Lung (tissue), 12 donors: ENCODE measurements around the gene ADARB1. TPM values are rescaled to one million over a fixed set of nuclear protein-coding genes. Genes with fewer than 3 reads are reported as not detected.
A peak's percentile ranks its signal among the peaks of the same experiment; 100 is the strongest.

Experiments used
- ATAC-seq: fragments of 200-7000 bp; cut with Tn5 transposase; one replicate; pipeline ENCODE4 v1.9.1; 2020; ENCODE audit warnings: moderate number of reproducible peaks; ENCODE audit not compliant: insufficient read depth, low FRiP score
- DNase-seq, 3 donors: peaks; one replicate each; pipeline ENCODE4 v3.0.0-alpha.2; 2013 to 2017
- H3K27ac ChIP-seq, 2 donors: one replicate each; pipeline ENCODE4 v1.5.1; 2013; ENCODE audit warnings: mild to moderate bottlenecking in 2 of 2, moderate library complexity in 2 of 2, control low read depth in 1 of 2, inconsistent platforms in 1 of 2, low read depth in 1 of 2, low read length in 1 of 2
- H3K27me3 ChIP-seq, 3 donors: one replicate each; pipeline ENCODE4 v1.5.1; 2013; ENCODE audit warnings: low read length in 2 of 3; ENCODE audit not compliant: control insufficient read depth in 3 of 3, insufficient read depth in 3 of 3
- H3K36me3 ChIP-seq, 4 donors: one replicate each; pipeline ENCODE4 v1.5.1; 2013; ENCODE audit warnings: low read length in 4 of 4, mild to moderate bottlenecking in 1 of 4, moderate library complexity in 1 of 4; ENCODE audit not compliant: control insufficient read depth in 4 of 4, insufficient read depth in 4 of 4
- H3K4me1 ChIP-seq, 5 donors: one replicate each; pipeline ENCODE4 v1.5.1; 2013; ENCODE audit warnings: low read length in 5 of 5, mild to moderate bottlenecking in 2 of 5, moderate library complexity in 1 of 5; ENCODE audit not compliant: control insufficient read depth in 5 of 5, insufficient read depth in 5 of 5
- H3K4me3 ChIP-seq: one replicate; pipeline ENCODE4 v1.5.1; 2013; ENCODE audit warnings: mild to moderate bottlenecking, control low read depth, moderate library complexity
- H3K9ac ChIP-seq, 2 donors: one replicate each; pipeline ENCODE4 v1.5.1; 2013; ENCODE audit warnings: low read length in 2 of 2, control low read depth in 1 of 2; ENCODE audit not compliant: insufficient read depth in 1 of 2
- H3K9me3 ChIP-seq, 4 donors: one replicate each; pipeline ENCODE4 v1.5.1; 2013; ENCODE audit warnings: low read length in 3 of 4, mild to moderate bottlenecking in 1 of 4, moderate library complexity in 1 of 4; ENCODE audit not compliant: control insufficient read depth in 4 of 4, insufficient read depth in 3 of 4
- CTCF ChIP-seq: IDR thresholded peaks from 2 replicates; pipeline ENCODE4 v1.5.1; 2012; ENCODE audit warnings: mild to moderate bottlenecking; ENCODE audit errors: control extremely low read depth, extremely low read depth
- WGBS, 2 donors: extraction: QIAGEN DNeasy Blood & Tissue Kit; methylation state at CpG; one replicate each; pipeline ENCODE4 v1.1.7; 2013; 5-methylcytosine and 5-hydroxymethylcytosine counted together
- polyA plus RNA-seq, 2 donors: library from polyadenylated mRNA; stranded (reverse); fragments of 200-250 nt; gene quantifications; one replicate each; pipeline ENCODE4 v1.2.1, GENCODE V29; 2013
- total RNA-seq, 2 donors: library from RNA; depleted of rRNA in 1 of 2; stranded (reverse); fragments of >200 nt in 1 of 2; gene quantifications; one replicate each; pipeline ENCODE4 v1.2.1, GENCODE V29; 2014 to 2021
- donor health status: control.
- donor health status: control.
- donor health status: Bipolar disorder and iron deficiency.
- donor health status: healthy.
- donor health status: DM: yes; HTN: yes; CAD: no.

ADARB1 gene
- total and polyA plus RNA-seq, 4 donors, result 13.4 to 47.7 (median 32.6) TPM

GRCh38 chr21:45073301-45074047 is 906 bp upstream of the ADARB1 start:
- H3K9ac ChIP-seq, result peak overlapping the region in 1 of 2 donors; percentile 60
- H3K27me3 ChIP-seq, result no peaks in the 10 kb centered on the region
- no peak for TF ChIP-seq CTCF
- WGBS, 2 donors, result 21 to 36% methylated on average over 25 to 42 of the region's 42 CpGs
- ATAC-seq (no peak), DNase-seq (peak; percentile 58 to 67 (median 61))
- peak overlapping the region; percentile 5 for H3K4me3 ChIP-seq
- peaks cover 0 to 25% (median 5%) of the 10 kb centered on the region in 5 donors for H3K4me1 ChIP-seq
- no peak overlapping the region for H3K27ac ChIP-seq
- no peaks in the 10 kb centered on the region for H3K36me3 ChIP-seq
- H3K9me3 ChIP-seq, result no peaks in the 10 kb centered on the region

GRCh38 chr21:45074818-45075595 is 627 bp downstream of the ADARB1 start:
- Histone ChIP-seq H3K27me3 (no peaks in the 10 kb centered on the region), H3K4me1 (peaks cover 0 to 25% (median 7%) of the 10 kb centered on the region in 5 donors), H3K9me3 (no peaks in the 10 kb centered on the region), H3K4me3 (peak overlapping the region; percentile 69), H3K36me3 (no peaks in the 10 kb centered on the region), H3K27ac (peak overlapping the region; percentile 72 to 89), H3K9ac (no peak overlapping the region)
- TF ChIP-seq CTCF, result no peak
- 1% methylated on average over 62 to 98 of the region's 98 CpGs for WGBS, 2 donors
- ATAC-seq, result no peak
- DNase-seq, result peak in 1 of 3 donors; percentile 37

GRCh38 chr21:45075596-45076244 is 1.3 kb downstream of the ADARB1 start:
- no peaks in the 10 kb centered on the region for H3K36me3 ChIP-seq
- peak overlapping the region in 1 of 2 donors; percentile 24 for H3K9ac ChIP-seq
- H3K9me3 ChIP-seq, result no peaks in the 10 kb centered on the region
- H3K27ac ChIP-seq, result peak overlapping the region in 1 of 2 donors; percentile 89
- TF ChIP-seq CTCF, result no peak
- H3K4me1 ChIP-seq, result peaks cover 0 to 25% (median 10%) of the 10 kb centered on the region in 5 donors
- no peaks in the 10 kb centered on the region for H3K27me3 ChIP-seq
- DNase-seq (no peak), ATAC-seq (no peak)
- peak overlapping the region; percentile 69 for H3K4me3 ChIP-seq
- 18 to 25% methylated on average over 18 of the region's 18 CpGs for WGBS, 2 donors
